ENCODE data around the gene ZNF581. TPM values are rescaled to one million over a fixed set of nuclear protein-coding genes. Genes with fewer than 3 reads are reported as not detected.
A peak's percentile ranks its signal among the peaks of the same experiment; 100 is the strongest.

ZNF581 gene
- polyA plus RNA-seq, 1 donor from 2014 or later = 15.3 TPM

- H3K27ac ChIP-seq (ENCODE audit: low read length) = no peak overlapping the region
- no peak overlapping the region for H3K9ac ChIP-seq (ENCODE audit: low read length)
- no peak overlapping the region for H2AFZ ChIP-seq (ENCODE audit: low read depth, low read length)
- no peak for TF ChIP-seq RAD21 (conservative IDR thresholded peaks at IDR 0.05)
- TF ChIP-seq EZH2 (IDR thresholded peaks at IDR 0.05; ENCODE audit: borderline replicate concordance, insufficient read depth, low read length, poor library complexity, severe bottlenecking) = no peak
- TF ChIP-seq REST (IDR thresholded peaks at IDR 0.05; ENCODE audit: borderline replicate concordance) = no peak
- TF ChIP-seq POLR2AphosphoS5 (IDR thresholded peaks at IDR 0.05) = peak; percentile 1
- TF ChIP-seq SMC3 (conservative IDR thresholded peaks at IDR 0.05; ENCODE audit: poor library complexity) = no peak
- no peak overlapping the region for H3K4me2 ChIP-seq (ENCODE audit: low read length)
- no peaks in the 10 kb centered on the region for H3F3A ChIP-seq (ENCODE audit: insufficient read depth, low read length, poor library complexity, severe bottlenecking)
- no peaks in the 10 kb centered on the region for H3K36me3 ChIP-seq (ENCODE audit: insufficient read depth, low read length)
- no peaks in the 10 kb centered on the region for H4K20me1 ChIP-seq (ENCODE audit: insufficient read depth)
- no peaks in the 10 kb centered on the region for H3K9me2 ChIP-seq (ENCODE audit: insufficient read depth, low read length)
- H3K79me2 ChIP-seq (replicated peaks; ENCODE audit: insufficient read depth, low read length) = peaks cover 8% of the 10 kb centered on the region
- H3K4me3 ChIP-seq (ENCODE audit: low read length) = no peak overlapping the region
- H3K27me3 ChIP-seq (ENCODE audit: insufficient read depth, low read depth, low read length) = no peaks in the 10 kb centered on the region
- H3K9me3 ChIP-seq (ENCODE audit: low read length) = no peaks in the 10 kb centered on the region
These were observed 22.8 kb upstream of the ZNF581 start for GRCh38 chr19:55620410-55621204.

GRCh38 chr19:55621205-55621672 is 22.2 kb upstream of the ZNF581 start:
- Histone ChIP-seq H3K4me2 (ENCODE audit: low read length) (no peak overlapping the region), H3K27me3 (ENCODE audit: insufficient read depth, low read depth, low read length) (no peaks in the 10 kb centered on the region), H3F3A (ENCODE audit: insufficient read depth, low read length, poor library complexity, severe bottlenecking) (no peaks in the 10 kb centered on the region), H4K20me1 (ENCODE audit: insufficient read depth) (no peaks in the 10 kb centered on the region), H2AFZ (ENCODE audit: low read depth, low read length) (no peak overlapping the region), H3K4me3 (ENCODE audit: low read length) (no peak overlapping the region), H3K9me3 (ENCODE audit: low read length) (no peaks in the 10 kb centered on the region), H3K9me2 (ENCODE audit: insufficient read depth, low read length) (no peaks in the 10 kb centered on the region), H3K9ac (ENCODE audit: low read length) (no peak overlapping the region), H3K79me2 (replicated peaks; ENCODE audit: insufficient read depth, low read length) (peaks cover 8% of the 10 kb centered on the region), H3K36me3 (ENCODE audit: insufficient read depth, low read length) (no peaks in the 10 kb centered on the region), H3K27ac (ENCODE audit: low read length) (no peak overlapping the region)
- TF ChIP-seq SMC3 (conservative IDR thresholded peaks at IDR 0.05; ENCODE audit: poor library complexity) = no peak
- TF ChIP-seq RAD21 (conservative IDR thresholded peaks at IDR 0.05) = no peak
- no peak for TF ChIP-seq POLR2AphosphoS5 (IDR thresholded peaks at IDR 0.05)
- TF ChIP-seq REST (IDR thresholded peaks at IDR 0.05; ENCODE audit: borderline replicate concordance) = no peak
- no peak for TF ChIP-seq EZH2 (IDR thresholded peaks at IDR 0.05; ENCODE audit: borderline replicate concordance, insufficient read depth, low read length, poor library complexity, severe bottlenecking)
- TF ChIP-seq EP300 (conservative IDR thresholded peaks at IDR 0.05; ENCODE audit: poor library complexity, severe bottlenecking) = no peak
- TF ChIP-seq TAF1 (IDR thresholded peaks at IDR 0.05; ENCODE audit: low read depth) = no peak
- no peak for TF ChIP-seq MXI1 (conservative IDR thresholded peaks at IDR 0.05; ENCODE audit: poor library complexity, severe bottlenecking)
- TF ChIP-seq CTCF (IDR thresholded peaks at IDR 0.05; ENCODE audit: poor library complexity, severe bottlenecking) = no peak
